Neural progenitor cell (in vitro differentiated cells): ENCODE results near the gene MRPL53.

Source experiments
- EZH2 ChIP-seq: fragments of 200-600 bp; sonication (generic); IDR thresholded peaks from 2 replicates; pipeline ENCODE4 v1.6.1; 2017; ENCODE audit warnings: antibody characterized with exemption, mild to moderate bottlenecking, moderate library complexity
- EZH2phosphoT487 ChIP-seq: fragments of 200-600 bp; sonication (generic); IDR thresholded peaks from 2 replicates; pipeline ENCODE4 v1.6.1; 2017; ENCODE audit warnings: antibody characterized with exemption
- TF ChIP-seq, protein P1 (sequence below): fragments of 200-600 bp; sonication (generic); IDR thresholded peaks from 2 replicates; pipeline ENCODE4 v1.5.1; 2017; ENCODE audit warnings: antibody characterized with exemption, mild to moderate bottlenecking

DNA sequence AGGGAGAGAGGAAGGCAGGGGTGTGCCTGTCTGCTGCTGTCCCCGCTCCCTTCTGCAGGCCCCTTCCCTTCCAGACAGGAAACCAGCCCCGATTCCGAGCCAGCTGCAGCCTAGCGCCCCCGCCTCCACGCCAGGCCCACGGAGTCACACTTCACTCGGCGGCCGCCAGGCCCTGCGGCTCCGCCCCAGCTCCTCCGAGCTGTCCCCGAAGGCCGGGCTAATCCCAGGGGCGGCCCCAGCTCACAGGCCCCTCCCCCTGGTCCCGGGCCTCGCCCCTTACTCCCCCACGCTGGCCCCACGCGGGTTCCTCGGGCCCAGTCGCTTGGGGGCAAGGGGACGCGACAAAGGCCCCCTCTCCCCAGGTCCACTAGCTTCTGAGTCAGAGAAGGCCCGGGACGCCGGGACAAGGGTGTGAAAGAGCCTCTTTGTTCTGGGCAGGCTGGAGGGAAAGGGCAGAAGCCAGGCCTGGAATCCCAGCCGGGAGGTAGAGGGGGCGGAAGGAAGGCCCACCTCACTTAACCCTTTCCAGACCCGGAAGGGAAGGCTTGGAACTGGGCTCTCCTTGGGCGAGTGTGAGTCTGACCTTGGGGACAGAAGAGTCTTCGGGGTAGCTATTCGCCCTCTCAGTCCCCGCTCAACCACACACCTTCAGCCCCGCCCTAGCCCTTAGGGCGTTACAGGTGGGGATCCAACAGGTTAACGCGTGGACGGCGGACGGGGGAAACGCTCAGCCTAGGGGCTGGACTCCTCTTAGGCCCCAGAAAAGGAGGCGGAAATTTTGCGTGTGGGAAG lies 31.9 kb downstream of the MRPL53 start:
- TF ChIP-seq EZH2 (no peak), EZH2phosphoT487 (no peak)
- TF ChIP-seq, protein P1, sequence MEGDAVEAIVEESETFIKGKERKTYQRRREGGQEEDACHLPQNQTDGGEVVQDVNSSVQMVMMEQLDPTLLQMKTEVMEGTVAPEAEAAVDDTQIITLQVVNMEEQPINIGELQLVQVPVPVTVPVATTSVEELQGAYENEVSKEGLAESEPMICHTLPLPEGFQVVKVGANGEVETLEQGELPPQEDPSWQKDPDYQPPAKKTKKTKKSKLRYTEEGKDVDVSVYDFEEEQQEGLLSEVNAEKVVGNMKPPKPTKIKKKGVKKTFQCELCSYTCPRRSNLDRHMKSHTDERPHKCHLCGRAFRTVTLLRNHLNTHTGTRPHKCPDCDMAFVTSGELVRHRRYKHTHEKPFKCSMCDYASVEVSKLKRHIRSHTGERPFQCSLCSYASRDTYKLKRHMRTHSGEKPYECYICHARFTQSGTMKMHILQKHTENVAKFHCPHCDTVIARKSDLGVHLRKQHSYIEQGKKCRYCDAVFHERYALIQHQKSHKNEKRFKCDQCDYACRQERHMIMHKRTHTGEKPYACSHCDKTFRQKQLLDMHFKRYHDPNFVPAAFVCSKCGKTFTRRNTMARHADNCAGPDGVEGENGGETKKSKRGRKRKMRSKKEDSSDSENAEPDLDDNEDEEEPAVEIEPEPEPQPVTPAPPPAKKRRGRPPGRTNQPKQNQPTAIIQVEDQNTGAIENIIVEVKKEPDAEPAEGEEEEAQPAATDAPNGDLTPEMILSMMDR: peak; percentile 32
